Neutrophil (primary cell): ENCODE results near the gene MRGPRD.

Experiments used
- H3K27ac ChIP-seq: fragments of 200-600 bp; sonication (generic); 2 replicates; pipeline ENCODE4 v1.5.1; 2016; ENCODE audit warnings: mild to moderate bottlenecking, moderate library complexity
- H3K27me3 ChIP-seq: fragments of 200-600 bp; sonication (generic); 2 replicates; pipeline ENCODE4 v1.6.0; 2016; ENCODE audit warnings: mild to moderate bottlenecking
- H3K36me3 ChIP-seq: fragments of 200-600 bp; sonication (generic); 2 replicates; pipeline ENCODE4 v1.5.1; 2017
- H3K4me1 ChIP-seq, 2 experiments: fragments of 200-600 bp in 1 of 2; sonication (generic) in 1 of 2; 1 replicate in 1 of 2; 2 replicates in 1 of 2; pipeline versions ENCODE4 v1.5.1 to v1.6.1; 2013 to 2016; ENCODE audit warnings: low read depth in 1 of 2, low read length in 1 of 2, mild to moderate bottlenecking in 1 of 2, moderate library complexity in 1 of 2; ENCODE audit not compliant: control insufficient read depth in 1 of 2, insufficient read depth in 1 of 2
- H3K4me3 ChIP-seq, 2 experiments: fragments of 200-600 bp in 1 of 2; sonication (generic) in 1 of 2; 1 replicate in 1 of 2; 2 replicates in 1 of 2; pipeline ENCODE4 v1.5.1; 2013 to 2016; ENCODE audit warnings: low read depth in 1 of 2, low read length in 1 of 2, mild to moderate bottlenecking in 1 of 2, moderate library complexity in 1 of 2
- H3K9me3 ChIP-seq: fragments of 200-600 bp; sonication (generic); 2 replicates; pipeline ENCODE4 v1.5.1; 2016
- TF ChIP-seq, protein P1 (sequence below): fragments of 200-600 bp; sonication (generic); IDR thresholded peaks from 2 replicates; pipeline ENCODE4 v1.5.1; 2016; ENCODE audit warnings: antibody characterized with exemption

Gene MRGPRD

GRCh38 chr11:69004411-69005182, 23.8 kb upstream of the MRGPRD start:
- TF ChIP-seq, protein P1, sequence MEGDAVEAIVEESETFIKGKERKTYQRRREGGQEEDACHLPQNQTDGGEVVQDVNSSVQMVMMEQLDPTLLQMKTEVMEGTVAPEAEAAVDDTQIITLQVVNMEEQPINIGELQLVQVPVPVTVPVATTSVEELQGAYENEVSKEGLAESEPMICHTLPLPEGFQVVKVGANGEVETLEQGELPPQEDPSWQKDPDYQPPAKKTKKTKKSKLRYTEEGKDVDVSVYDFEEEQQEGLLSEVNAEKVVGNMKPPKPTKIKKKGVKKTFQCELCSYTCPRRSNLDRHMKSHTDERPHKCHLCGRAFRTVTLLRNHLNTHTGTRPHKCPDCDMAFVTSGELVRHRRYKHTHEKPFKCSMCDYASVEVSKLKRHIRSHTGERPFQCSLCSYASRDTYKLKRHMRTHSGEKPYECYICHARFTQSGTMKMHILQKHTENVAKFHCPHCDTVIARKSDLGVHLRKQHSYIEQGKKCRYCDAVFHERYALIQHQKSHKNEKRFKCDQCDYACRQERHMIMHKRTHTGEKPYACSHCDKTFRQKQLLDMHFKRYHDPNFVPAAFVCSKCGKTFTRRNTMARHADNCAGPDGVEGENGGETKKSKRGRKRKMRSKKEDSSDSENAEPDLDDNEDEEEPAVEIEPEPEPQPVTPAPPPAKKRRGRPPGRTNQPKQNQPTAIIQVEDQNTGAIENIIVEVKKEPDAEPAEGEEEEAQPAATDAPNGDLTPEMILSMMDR, result no peak
- no peak overlapping the region for H3K27ac ChIP-seq
- H3K4me3 ChIP-seq, result no peak overlapping the region
- peaks cover 53% of the 10 kb centered on the region for H3K27me3 ChIP-seq
- no peaks in the 10 kb centered on the region for H3K9me3 ChIP-seq
- no peaks in the 10 kb centered on the region for H3K36me3 ChIP-seq
- H3K4me1 ChIP-seq, result no peaks in the 10 kb centered on the region

DNA sequence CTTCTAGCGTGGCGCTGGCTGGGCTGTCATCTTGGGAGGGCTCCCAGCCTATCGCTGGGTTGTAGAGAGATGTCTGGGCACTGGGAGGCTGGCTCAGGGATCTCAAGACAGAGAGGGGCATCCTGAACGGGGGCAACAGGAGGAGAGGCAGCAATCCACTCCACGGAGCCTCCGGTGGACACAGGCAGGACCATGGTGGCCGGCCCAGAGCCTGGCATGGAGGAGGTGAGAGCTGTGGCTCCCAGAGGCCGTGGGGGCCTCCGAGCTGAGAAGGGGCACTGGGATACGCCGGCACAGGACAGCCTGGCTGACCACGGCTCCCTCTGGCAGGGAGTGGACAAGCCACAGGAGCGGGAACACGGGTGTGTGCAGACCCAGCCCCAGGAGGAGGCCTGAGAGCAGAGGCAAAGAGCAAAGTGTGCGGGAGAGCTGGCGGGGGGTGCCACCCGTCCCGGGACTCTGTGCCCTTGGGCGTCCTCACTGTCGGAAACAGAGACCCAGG, 23.1 kb upstream of the MRGPRD start:
- no peak overlapping the region for H3K27ac ChIP-seq

GRCh38 chr11:69003301-69003865, 22.6 kb upstream of the MRGPRD start:
- H3K36me3 ChIP-seq, result no peaks in the 10 kb centered on the region
- TF ChIP-seq, protein P1, result no peak
- H3K27me3 ChIP-seq, result peaks cover 52% of the 10 kb centered on the region
- no peaks in the 10 kb centered on the region for H3K4me1 ChIP-seq
- H3K4me3 ChIP-seq, result no peak overlapping the region
- no peak overlapping the region for H3K27ac ChIP-seq
- H3K9me3 ChIP-seq, result no peaks in the 10 kb centered on the region

More for the DNA sequence above, 23.1 kb upstream of the MRGPRD start:
- Histone ChIP-seq H3K4me1 (no peaks in the 10 kb centered on the region), H3K4me3 (no peak overlapping the region), H3K9me3 (no peaks in the 10 kb centered on the region), H3K27me3 (peaks cover 52% of the 10 kb centered on the region), H3K36me3 (no peaks in the 10 kb centered on the region)
- TF ChIP-seq, protein P1, result no peak

- Histone ChIP-seq H3K4me3 (no peak overlapping the region), H3K4me1 (no peaks in the 10 kb centered on the region), H3K9me3 (no peaks in the 10 kb centered on the region), H3K36me3 (no peaks in the 10 kb centered on the region), H3K27me3 (peaks cover 48% of the 10 kb centered on the region), H3K27ac (no peak overlapping the region)
- TF ChIP-seq, protein P1, result no peak
Observed at GRCh38 chr11:69002570-69003231, 21.9 kb upstream of the MRGPRD start.

- Histone ChIP-seq H3K27me3 (peaks cover 44% of the 10 kb centered on the region), H3K4me3 (no peak overlapping the region), H3K9me3 (no peaks in the 10 kb centered on the region), H3K36me3 (no peaks in the 10 kb centered on the region), H3K27ac (no peak overlapping the region), H3K4me1 (no peaks in the 10 kb centered on the region)
- TF ChIP-seq, protein P1, result no peak
Observed at GRCh38 chr11:69002110-69002569, 21.4 kb upstream of the MRGPRD start.
